Right lobe of liver (tissue), 6 donors: Measurements from ENCODE around the gene CDK14. TPM values are rescaled to one million over a fixed set of nuclear protein-coding genes. Genes with fewer than 3 reads are reported as not detected.

Experiments used
- ATAC-seq, 4 donors: fragments of 200-7000 bp; cut with Tn5 transposase; one replicate each; pipeline ENCODE4 v1.9.1; 2020; ENCODE audit warnings: mild to moderate bottlenecking in 4 of 4, moderate library complexity in 4 of 4
- DNase-seq, 3 donors: peaks; one replicate each; pipeline ENCODE4 v3.0.0-alpha.2; 2020
- H3K27ac ChIP-seq, 3 donors: fragments of 200-600 bp; one replicate each; pipeline ENCODE4 v1.8.0; 2022
- H3K27me3 ChIP-seq, 2 donors: fragments of 200-600 bp; one replicate each; pipeline ENCODE4 v1.8.0; 2022
- H3K36me3 ChIP-seq, 4 donors: fragments of 200-600 bp; sonication (generic) in 1 of 4; one replicate each; pipeline versions ENCODE4 v1.5.1 to v1.8.0; 2017 to 2022; ENCODE audit warnings: control low read depth in 1 of 4
- H3K4me1 ChIP-seq, 4 donors: fragments of 200-600 bp; sonication (generic) in 1 of 4; one replicate each; pipeline versions ENCODE4 v1.5.1 to v1.8.0; 2017 to 2022; ENCODE audit warnings: control low read depth in 1 of 4
- H3K4me3 ChIP-seq, 3 donors: fragments of 200-600 bp; one replicate each; pipeline ENCODE4 v1.8.0; 2022
- H3K9me3 ChIP-seq, 4 donors: fragments of 200-600 bp; sonication (generic) in 1 of 4; one replicate each; pipeline versions ENCODE4 v1.5.1 to v1.8.0; 2017 to 2022; ENCODE audit warnings: control low read depth in 1 of 4
- POLR2A ChIP-seq: fragments of 450-650 bp; IDR thresholded peaks from one replicate; pipeline ENCODE4 v1.6.1; 2017; ENCODE audit warnings: antibody characterized with exemption, mild to moderate bottlenecking
- WGBS: methylation state at CpG from one replicate; pipeline ENCODE4 v1.1.6; 2018; ENCODE audit warnings: low coverage, low lambda C conversion rate; ENCODE audit not compliant: insufficient coverage; ENCODE audit errors: missing lambda C conversion rate; 5-methylcytosine and 5-hydroxymethylcytosine counted together
- intact Hi-C, 2 donors: fragments of 100-400 bp; cut with DNase I; formaldehyde crosslinking; loops; one replicate each; pipeline versions ENCODE4 v1.11.2 to v1.14.1; 2022
- total RNA-seq, 6 experiments: library from RNA; depleted of rRNA in 2 of 6; stranded (reverse); fragments of >200 nt in 2 of 6; fragmentation: NEBNext Ultra II Directional in 3 of 6; extraction: Animal tissue kit (Norgen Biotek cat#: 25700) in 3 of 6; gene quantifications; one replicate each; pipeline versions ENCODE4 v1.1.0 to v1.2.4, GENCODE V29; 2016 to 2023
- TF ChIP-seq, protein P1 (sequence below), 4 donors: fragments of 200-600 bp in 3 of 4; fragments of 450-650 bp in 1 of 4; IDR thresholded peaks; one replicate each; pipeline versions ENCODE4 v1.5.1 to v1.8.0; 2016 to 2022; ENCODE audit warnings: antibody characterized with exemption in 4 of 4, mild to moderate bottlenecking in 2 of 4
- donor health status: DM: no; HTN: yes; CAD: no.
- donor health status: DM: no; HTN: no; CAD: no.
- donor health status: DM: no; HTN: no; CAD: no.
- donor health status: DM: no; HTN: yes; CAD: no.
- donor health status: DM: no; HTN: yes; CAD: no.

CDK14 gene
- total RNA-seq, 6 experiments from 2014 or later, result 12.6 to 28.7 (median 17.9) TPM

DNA sequence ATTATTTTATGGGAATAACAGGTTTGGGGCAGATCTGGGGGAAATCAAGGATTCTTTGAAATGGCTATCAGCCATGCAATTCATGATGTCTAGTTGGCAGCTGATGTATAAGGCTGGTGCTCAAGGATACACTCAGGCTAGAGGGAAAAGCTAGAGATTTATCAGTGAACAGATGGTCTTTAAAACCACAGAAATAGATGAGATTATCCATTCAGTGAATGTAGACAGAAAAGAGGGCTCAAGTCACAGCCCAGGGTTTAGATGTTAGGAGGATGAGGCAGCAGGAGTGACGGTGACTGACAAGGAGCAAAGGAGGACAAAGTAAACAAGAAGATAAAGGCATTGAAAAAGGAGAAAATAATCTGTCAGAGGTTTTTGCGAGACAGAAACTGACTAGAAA is 238.7 kb downstream of the CDK14 start:
- WGBS, result 88% methylated on average over 2 of the region's 2 CpGs
- no peak overlapping the region for H3K4me3 ChIP-seq
- intact Hi-C loops, result no loop called here
- no peak for TF ChIP-seq POLR2A
- no peak for DNase-seq
- H3K27ac ChIP-seq, result no peak overlapping the region
- no peaks in the 10 kb centered on the region for H3K36me3 ChIP-seq
- H3K4me1 ChIP-seq, result no peaks in the 10 kb centered on the region
- no peak for ATAC-seq
- no peaks in the 10 kb centered on the region for H3K27me3 ChIP-seq
- no peaks in the 10 kb centered on the region for H3K9me3 ChIP-seq

DNA sequence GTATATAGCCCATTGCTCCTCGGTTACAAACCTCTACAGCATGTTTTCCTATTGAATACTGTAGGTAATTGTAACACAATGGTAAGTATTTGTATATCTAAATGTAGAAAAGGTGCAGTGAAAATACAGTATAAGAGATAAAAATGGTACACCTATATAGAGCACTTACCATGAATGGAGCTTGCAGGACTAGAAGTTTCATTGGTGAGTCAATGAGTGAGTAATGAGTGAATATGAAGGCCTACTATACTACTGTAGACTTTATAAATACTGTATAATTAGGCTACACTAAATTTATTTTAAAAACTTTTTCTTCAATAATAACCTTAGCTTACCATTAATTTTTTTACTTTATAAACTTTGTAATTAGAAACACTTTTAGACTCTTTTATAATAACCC is 239.7 kb downstream of the CDK14 start:
- WGBS, result 82% methylated on average over 1 of the region's 1 CpG
- Histone ChIP-seq H3K9me3 (no peaks in the 10 kb centered on the region), H3K27me3 (no peaks in the 10 kb centered on the region), H3K4me1 (no peaks in the 10 kb centered on the region), H3K36me3 (no peaks in the 10 kb centered on the region), H3K4me3 (no peak overlapping the region), H3K27ac (no peak overlapping the region)
- ATAC-seq (no peak), DNase-seq (no peak)
- intact Hi-C loops, result no loop called here
- TF ChIP-seq, protein P1, sequence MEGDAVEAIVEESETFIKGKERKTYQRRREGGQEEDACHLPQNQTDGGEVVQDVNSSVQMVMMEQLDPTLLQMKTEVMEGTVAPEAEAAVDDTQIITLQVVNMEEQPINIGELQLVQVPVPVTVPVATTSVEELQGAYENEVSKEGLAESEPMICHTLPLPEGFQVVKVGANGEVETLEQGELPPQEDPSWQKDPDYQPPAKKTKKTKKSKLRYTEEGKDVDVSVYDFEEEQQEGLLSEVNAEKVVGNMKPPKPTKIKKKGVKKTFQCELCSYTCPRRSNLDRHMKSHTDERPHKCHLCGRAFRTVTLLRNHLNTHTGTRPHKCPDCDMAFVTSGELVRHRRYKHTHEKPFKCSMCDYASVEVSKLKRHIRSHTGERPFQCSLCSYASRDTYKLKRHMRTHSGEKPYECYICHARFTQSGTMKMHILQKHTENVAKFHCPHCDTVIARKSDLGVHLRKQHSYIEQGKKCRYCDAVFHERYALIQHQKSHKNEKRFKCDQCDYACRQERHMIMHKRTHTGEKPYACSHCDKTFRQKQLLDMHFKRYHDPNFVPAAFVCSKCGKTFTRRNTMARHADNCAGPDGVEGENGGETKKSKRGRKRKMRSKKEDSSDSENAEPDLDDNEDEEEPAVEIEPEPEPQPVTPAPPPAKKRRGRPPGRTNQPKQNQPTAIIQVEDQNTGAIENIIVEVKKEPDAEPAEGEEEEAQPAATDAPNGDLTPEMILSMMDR (IDR thresholded peaks at IDR 0.05), result no peak
- TF ChIP-seq POLR2A, result no peak

DNA sequence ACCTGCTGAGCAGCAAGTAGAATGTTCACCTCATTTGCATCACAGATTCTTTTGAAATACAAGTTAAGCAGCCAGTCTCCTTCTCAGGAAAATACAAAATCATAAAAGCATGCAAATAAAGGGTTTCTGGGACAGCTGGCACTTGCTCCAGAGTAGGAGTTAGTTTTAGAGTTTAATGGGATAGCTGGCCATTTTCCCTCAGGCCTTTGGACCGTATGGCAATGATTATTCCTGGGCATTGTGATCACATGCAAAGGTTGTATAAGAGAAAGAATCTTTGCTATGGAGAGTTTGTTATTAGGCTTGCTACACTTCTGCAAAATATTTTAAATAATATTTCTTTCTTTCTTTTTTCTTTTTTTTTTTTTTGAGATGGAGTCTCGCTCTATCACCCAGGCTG is 240.8 kb downstream of the CDK14 start:
- Histone ChIP-seq H3K36me3 (no peaks in the 10 kb centered on the region), H3K27me3 (no peaks in the 10 kb centered on the region), H3K27ac (no peak overlapping the region), H3K4me3 (no peak overlapping the region), H3K9me3 (no peaks in the 10 kb centered on the region), H3K4me1 (no peaks in the 10 kb centered on the region)
- DNase-seq, result peak in 1 of 3 donors; percentile 52
- WGBS, result 71% methylated on average over 2 of the region's 2 CpGs
- TF ChIP-seq POLR2A, result no peak
- TF ChIP-seq, protein P1 (IDR thresholded peaks at IDR 0.05), result no peak
- peak in 3 of 4 donors; percentile 44 to 72 (median 51) for ATAC-seq
- intact Hi-C loops, result no loop called here

DNA sequence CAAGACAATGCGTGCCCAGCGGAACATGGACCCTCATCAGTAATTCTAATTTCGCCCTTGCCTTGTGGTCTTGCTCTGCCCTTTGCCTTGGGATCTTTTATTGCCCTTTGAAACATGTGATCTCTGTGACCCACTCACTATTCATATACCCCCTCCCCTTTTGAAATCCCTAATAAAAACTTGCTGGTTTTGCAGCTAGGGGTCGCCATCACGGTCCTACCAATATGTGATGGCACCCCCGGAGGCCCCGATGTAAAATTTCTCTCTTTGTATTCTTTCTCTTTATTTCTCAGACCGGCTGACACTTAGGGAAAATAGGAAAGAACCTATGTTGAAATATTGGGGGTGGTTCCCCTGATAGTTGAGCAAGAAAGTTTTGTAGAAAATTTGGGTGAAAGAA is 242.7 kb downstream of the CDK14 start:
- H3K27me3 ChIP-seq, result no peaks in the 10 kb centered on the region
- no peak for TF ChIP-seq POLR2A
- TF ChIP-seq, protein P1 (IDR thresholded peaks at IDR 0.05), result no peak
- ATAC-seq (no peak), DNase-seq (no peak)
- H3K27ac ChIP-seq, result no peak overlapping the region
- no peaks in the 10 kb centered on the region for H3K36me3 ChIP-seq
- no peaks in the 10 kb centered on the region for H3K4me1 ChIP-seq
- intact Hi-C loops, result no loop called here
- no peak overlapping the region for H3K4me3 ChIP-seq
- no peaks in the 10 kb centered on the region for H3K9me3 ChIP-seq
- 97% methylated on average over 6 of the region's 8 CpGs for WGBS

DNA sequence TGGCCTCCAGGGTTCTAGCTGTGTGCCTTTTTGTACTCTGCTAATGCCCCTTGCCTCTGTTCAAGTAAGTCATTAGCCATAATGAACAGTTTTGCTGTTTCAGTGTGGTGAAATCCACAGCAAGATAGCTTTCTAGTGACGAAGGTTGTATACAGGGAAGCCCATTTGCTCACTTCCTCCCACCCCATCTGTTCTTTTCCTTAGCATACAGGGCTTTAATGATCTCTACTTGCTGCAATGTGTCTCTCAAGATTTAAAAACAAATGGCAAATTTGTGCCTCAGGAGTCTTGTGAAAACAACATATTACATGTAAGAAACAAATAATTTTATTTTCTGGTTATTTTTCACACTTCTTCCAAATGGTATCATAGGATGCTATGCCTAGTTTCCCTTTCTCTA is 243.2 kb downstream of the CDK14 start:
- H3K36me3 ChIP-seq, result no peaks in the 10 kb centered on the region
- no peak for TF ChIP-seq POLR2A
- TF ChIP-seq, protein P1 (IDR thresholded peaks at IDR 0.05), result no peak
- no peaks in the 10 kb centered on the region for H3K4me1 ChIP-seq
- no peak overlapping the region for H3K4me3 ChIP-seq
- DNase-seq, result no peak
- no peak overlapping the region for H3K27ac ChIP-seq
- whole genome bisulfite sequencing, result 67% methylated on average over 1 of the region's 1 CpG
- no peaks in the 10 kb centered on the region for H3K27me3 ChIP-seq
- no peaks in the 10 kb centered on the region for H3K9me3 ChIP-seq
- intact Hi-C loops, result no loop called here
- no peak for ATAC-seq
